ENCODE measurements around the gene TFG. TPM values are rescaled to one million over a fixed set of nuclear protein-coding genes. Genes with fewer than 3 reads are reported as not detected.

Gene TFG
- total RNA-seq, 1 donor from 2014 or later = 75.0 TPM

DNA sequence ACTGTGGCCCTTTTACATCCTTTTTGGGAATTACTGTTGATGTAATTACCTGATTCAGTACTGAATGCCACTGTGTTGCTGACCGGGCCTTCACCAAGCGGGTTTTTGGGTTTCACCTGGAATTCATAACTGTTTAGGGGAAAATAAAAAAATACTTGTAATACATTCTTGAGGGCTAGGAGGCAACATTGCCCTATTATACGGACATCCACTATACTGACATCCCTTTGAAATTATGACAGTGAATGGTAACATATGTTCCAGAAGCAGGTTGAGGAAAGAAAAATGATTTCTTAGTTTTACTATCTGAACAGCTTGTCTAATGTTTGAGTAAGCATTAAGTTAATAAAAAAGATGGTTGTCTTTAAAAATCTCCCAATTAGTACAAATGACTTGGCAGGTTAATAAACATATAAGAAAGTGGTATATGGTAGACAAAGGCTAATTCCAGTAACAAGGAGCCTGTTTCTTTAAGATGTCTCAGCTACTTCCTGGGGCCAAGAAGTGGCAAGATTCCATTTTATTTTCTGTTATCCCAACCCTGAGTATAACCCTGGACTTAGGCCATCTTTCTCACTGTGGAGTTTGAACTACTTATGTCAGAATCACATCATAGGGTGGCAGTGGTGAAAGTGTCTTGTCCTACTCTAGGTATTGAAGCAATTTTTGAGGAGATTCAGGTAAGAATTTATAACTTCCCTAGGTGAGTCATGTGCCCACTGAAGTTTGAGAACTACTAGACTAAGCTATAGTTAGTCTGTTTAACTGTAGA is 45.5 kb downstream of the TFG start:
- Mint-ChIP-seq H3K4me1 (ENCODE audit: low read depth, unreplicated experiment) (no peaks in the 10 kb centered on the region), H3K27ac (ENCODE audit: unreplicated experiment) (no peak overlapping the region), H3K9me3 (ENCODE audit: unreplicated experiment) (no peaks in the 10 kb centered on the region), H3K4me3 (ENCODE audit: unreplicated experiment) (no peak overlapping the region), H3K36me3 (ENCODE audit: unreplicated experiment) (no peaks in the 10 kb centered on the region), H3K27me3 (ENCODE audit: unreplicated experiment) (no peaks in the 10 kb centered on the region)
- TF ChIP-seq, protein P1, sequence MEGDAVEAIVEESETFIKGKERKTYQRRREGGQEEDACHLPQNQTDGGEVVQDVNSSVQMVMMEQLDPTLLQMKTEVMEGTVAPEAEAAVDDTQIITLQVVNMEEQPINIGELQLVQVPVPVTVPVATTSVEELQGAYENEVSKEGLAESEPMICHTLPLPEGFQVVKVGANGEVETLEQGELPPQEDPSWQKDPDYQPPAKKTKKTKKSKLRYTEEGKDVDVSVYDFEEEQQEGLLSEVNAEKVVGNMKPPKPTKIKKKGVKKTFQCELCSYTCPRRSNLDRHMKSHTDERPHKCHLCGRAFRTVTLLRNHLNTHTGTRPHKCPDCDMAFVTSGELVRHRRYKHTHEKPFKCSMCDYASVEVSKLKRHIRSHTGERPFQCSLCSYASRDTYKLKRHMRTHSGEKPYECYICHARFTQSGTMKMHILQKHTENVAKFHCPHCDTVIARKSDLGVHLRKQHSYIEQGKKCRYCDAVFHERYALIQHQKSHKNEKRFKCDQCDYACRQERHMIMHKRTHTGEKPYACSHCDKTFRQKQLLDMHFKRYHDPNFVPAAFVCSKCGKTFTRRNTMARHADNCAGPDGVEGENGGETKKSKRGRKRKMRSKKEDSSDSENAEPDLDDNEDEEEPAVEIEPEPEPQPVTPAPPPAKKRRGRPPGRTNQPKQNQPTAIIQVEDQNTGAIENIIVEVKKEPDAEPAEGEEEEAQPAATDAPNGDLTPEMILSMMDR (IDR thresholded peaks at IDR 0.05; ENCODE audit: partially characterized antibody, unreplicated experiment) = no peak
- DNase-seq = no peak

DNA sequence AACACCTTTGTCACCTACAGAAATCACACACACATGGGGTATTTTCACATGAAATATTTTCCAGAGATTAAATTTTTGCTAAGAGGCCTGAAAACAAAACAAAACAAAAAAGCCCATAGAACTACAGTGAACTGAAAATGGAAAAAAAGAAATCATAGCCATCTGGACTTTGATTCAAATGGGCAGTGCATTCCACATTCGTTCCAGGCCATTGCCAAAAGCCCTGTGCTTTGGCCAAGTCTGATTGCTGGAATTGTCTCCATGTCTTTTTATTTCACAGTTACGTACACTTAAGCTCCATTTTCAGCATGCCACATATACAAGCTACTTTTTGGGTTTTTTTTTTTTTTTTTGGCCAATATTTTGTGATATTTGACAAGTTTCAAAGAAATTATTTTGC is 47.1 kb downstream of the TFG start:
- no peaks in the 10 kb centered on the region for H3K36me3 Mint-ChIP-seq (ENCODE audit: unreplicated experiment)

DNA sequence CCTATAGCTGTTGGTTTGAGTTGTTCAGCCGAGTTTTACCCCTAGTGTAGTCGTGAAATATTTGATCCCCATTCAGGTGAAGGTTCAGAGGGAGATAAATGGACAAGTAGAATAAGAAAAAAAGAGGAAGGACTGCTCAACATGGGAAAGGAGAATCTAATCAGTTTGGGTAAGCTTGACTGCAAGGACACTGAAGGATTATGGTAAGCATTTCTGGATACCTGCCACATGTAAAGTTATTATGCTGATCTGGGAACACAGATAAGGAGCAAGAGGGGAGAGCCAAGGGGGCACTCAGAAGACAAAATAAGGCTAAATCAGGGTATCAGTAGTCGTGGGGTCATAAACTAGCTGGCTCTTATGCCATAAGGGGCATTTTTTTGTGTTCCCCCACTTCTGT is 49.9 kb downstream of the TFG start:
- H3K9me3 Mint-ChIP-seq (ENCODE audit: unreplicated experiment) = no peaks in the 10 kb centered on the region
- DNase-seq = no peak
- H3K36me3 Mint-ChIP-seq (ENCODE audit: unreplicated experiment) = no peaks in the 10 kb centered on the region
- TF ChIP-seq, protein P1 (IDR thresholded peaks at IDR 0.05; ENCODE audit: partially characterized antibody, unreplicated experiment) = no peak
- no peaks in the 10 kb centered on the region for H3K4me1 Mint-ChIP-seq (ENCODE audit: low read depth, unreplicated experiment)
- H3K4me3 Mint-ChIP-seq (ENCODE audit: unreplicated experiment) = no peak overlapping the region
- H3K27me3 Mint-ChIP-seq (ENCODE audit: unreplicated experiment) = no peaks in the 10 kb centered on the region
- no peak overlapping the region for H3K27ac Mint-ChIP-seq (ENCODE audit: unreplicated experiment)

More for the DNA sequence above, 47.1 kb downstream of the TFG start:
- H3K9me3 Mint-ChIP-seq (ENCODE audit: unreplicated experiment) = no peaks in the 10 kb centered on the region
- H3K27ac Mint-ChIP-seq (ENCODE audit: unreplicated experiment) = no peak overlapping the region
- H3K4me3 Mint-ChIP-seq (ENCODE audit: unreplicated experiment) = no peak overlapping the region
- DNase-seq = no peak
- TF ChIP-seq, protein P1 (IDR thresholded peaks at IDR 0.05; ENCODE audit: partially characterized antibody, unreplicated experiment) = no peak
- H3K4me1 Mint-ChIP-seq (ENCODE audit: low read depth, unreplicated experiment) = no peaks in the 10 kb centered on the region
- no peaks in the 10 kb centered on the region for H3K27me3 Mint-ChIP-seq (ENCODE audit: unreplicated experiment)

DNA sequence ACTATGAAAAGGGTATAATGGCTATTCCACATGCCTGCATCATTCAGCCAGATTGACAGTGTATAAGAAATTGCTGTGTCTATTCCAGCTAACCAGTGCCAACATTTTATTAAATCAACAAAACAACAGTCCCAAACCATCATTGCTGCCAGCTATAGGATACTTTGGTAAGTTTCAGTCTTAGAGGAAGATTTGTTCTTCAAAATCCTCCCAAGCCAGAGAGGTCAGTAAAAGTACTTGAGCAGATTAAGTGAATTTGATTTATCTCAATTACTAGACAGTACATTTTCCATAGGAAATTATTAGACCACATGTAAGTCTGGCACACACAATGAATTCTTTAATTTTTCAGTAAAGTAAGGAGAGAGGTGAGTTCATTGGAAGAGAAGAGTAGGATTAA is 50.7 kb downstream of the TFG start:
- DNase-seq = no peak
- TF ChIP-seq, protein P1 (IDR thresholded peaks at IDR 0.05; ENCODE audit: partially characterized antibody, unreplicated experiment) = no peak
- no peak overlapping the region for H3K27ac Mint-ChIP-seq (ENCODE audit: unreplicated experiment)
- H3K4me1 Mint-ChIP-seq (ENCODE audit: low read depth, unreplicated experiment) = no peaks in the 10 kb centered on the region
- no peak overlapping the region for H3K4me3 Mint-ChIP-seq (ENCODE audit: unreplicated experiment)
- H3K27me3 Mint-ChIP-seq (ENCODE audit: unreplicated experiment) = no peaks in the 10 kb centered on the region
- H3K9me3 Mint-ChIP-seq (ENCODE audit: unreplicated experiment) = no peaks in the 10 kb centered on the region
- no peaks in the 10 kb centered on the region for H3K36me3 Mint-ChIP-seq (ENCODE audit: unreplicated experiment)

DNA sequence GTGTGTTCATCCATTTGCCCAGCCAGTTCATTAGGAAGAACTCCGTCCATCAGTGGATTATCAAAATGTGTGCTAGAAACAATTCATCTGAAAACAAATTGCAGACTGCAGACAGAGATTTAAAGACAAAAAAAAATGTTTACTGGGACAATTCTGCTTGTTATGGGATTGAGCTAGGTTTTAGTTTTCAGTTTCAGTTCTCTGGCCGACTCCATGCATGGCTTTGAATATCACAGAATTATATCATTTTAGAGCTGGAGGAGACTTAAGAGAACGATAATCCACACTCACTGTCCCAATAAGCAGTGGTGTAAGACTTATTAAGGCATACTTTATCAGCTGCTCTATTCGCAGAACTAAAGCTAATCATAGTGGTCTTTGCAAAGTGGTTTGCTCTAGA is 51.1 kb downstream of the TFG start:
- Mint-ChIP-seq H3K27ac (ENCODE audit: unreplicated experiment) (no peak overlapping the region), H3K27me3 (ENCODE audit: unreplicated experiment) (no peaks in the 10 kb centered on the region), H3K4me3 (ENCODE audit: unreplicated experiment) (no peak overlapping the region), H3K36me3 (ENCODE audit: unreplicated experiment) (no peaks in the 10 kb centered on the region), H3K9me3 (ENCODE audit: unreplicated experiment) (no peaks in the 10 kb centered on the region), H3K4me1 (ENCODE audit: low read depth, unreplicated experiment) (no peaks in the 10 kb centered on the region)
- TF ChIP-seq, protein P1 (IDR thresholded peaks at IDR 0.05; ENCODE audit: partially characterized antibody, unreplicated experiment) = no peak
- no peak for DNase-seq
